CD4-positive, alpha-beta T cell treated with Interleukin-12 subunit alpha and Interleukin-12 subunit beta, for 1 hour (primary cell): Measurements from ENCODE around the gene PRLHR.
A peak's percentile ranks its signal among the peaks of the same experiment; 100 is the strongest.
"Not testable (repeated sequence)": the region's sequence is repeated elsewhere in the genome, so short reads cannot be mapped to it uniquely, and the experiment has no call there.

Source experiments
- DNase-seq: peaks from one replicate; pipeline ENCODE4 v3.0.0-alpha.2; 2020

PRLHR gene

DNA sequence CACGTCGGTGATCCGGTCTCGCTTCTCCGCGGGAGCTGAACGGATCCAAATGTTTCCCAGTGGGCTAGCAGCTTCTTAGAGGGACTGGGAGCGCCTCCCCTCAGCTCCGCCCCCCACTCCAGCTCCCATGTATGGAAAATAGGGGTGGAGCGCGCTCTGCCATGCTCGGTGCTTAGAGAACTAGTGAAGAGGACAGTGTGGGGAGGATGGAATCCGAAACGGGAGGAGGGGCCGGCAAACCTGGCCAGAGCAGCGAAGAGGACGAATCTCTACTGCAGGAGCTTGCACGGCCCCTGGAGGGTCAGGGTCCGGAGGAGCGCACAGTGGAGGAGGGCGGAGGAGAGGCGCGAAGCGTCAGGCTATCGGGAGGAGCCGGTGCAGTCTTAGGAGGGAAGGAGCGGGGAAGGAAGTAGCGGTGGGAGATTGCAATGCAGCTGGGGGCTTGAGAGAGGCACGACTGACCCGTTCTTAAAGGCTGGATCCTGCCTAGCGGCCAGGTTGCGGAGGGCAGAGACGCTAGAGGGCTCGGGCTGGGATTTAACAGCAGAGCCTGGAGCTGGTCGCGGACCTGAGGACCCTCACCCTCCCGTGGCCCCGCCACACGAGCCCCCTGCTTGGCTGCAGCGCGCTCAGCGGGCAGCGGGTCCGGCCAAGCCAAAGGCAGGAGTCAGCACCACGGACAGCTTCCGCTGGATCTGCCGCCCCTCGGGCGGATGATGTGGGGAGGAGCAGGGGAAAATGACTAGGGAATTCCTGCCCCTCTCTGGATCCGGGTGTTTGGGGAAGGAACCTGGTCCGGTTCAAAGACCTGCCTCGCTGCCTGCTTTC, at the start of gene PRLHR:
Gene PRLHR (minus strand): TSS at position 51 of the 828 bp plus-strand sequence. CDS start 404 bp downstream, outside the sequence.
- no peak for DNase-seq

- no peak for DNase-seq
Observed at GRCh38 chr10:118642228-118642627, 46.8 kb upstream of the PRLHR start.

DNA sequence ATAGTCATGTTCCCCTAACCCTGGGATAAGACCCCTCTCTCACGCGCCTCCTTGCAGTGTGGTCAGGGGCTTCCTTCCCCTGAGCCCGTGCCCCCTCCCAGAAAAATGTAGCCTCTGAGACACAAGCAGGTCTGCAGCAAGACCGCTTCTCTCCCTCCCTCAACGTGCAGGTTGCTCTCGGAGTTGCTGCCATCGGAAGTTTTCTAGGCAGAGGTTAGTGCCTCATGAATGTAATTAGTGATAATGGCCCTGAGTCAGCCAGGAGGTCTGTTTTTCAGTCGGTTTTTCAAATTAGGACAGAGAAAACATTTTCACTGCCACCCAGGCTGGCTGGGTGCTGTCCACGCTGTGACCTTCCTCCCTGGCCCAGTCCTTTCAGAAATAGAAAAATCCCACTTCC, 43.2 kb upstream of the PRLHR start:
- DNase-seq: no peak

GRCh38 chr10:118635674-118636402, 40.4 kb upstream of the PRLHR start:
- DNase-seq: no peak

GRCh38 chr10:118633786-118634185, 38.3 kb upstream of the PRLHR start:
- no peak for DNase-seq

- no peak for DNase-seq
Observed at GRCh38 chr10:118629211-118629610, 33.8 kb upstream of the PRLHR start.

GRCh38 chr10:118628397-118628796, 32.9 kb upstream of the PRLHR start:
- DNase-seq: no peak

DNA sequence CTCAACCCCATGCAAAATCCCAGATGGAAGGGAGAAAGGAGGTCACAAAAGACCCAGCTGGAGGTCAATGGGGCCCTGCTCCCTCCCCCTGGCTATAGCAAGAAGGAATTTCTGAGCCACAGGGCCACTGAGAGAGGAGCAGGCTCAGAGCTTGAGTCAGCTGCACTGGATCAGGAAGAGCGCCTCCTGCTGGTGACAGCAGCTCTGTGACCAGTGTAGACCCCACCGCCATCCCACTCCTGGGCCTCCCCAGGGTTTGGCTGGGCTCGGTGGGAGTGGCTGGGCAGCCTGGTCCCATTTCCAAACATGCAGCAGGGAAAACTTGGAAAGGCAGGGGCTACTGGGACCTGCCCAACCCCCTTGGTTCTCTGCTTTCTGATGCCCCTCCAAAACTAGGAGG, 31.5 kb upstream of the PRLHR start:
- DNase-seq: no peak

- no peak for DNase-seq
Observed at GRCh38 chr10:118625504-118625903, 30.1 kb upstream of the PRLHR start.

- no peak for DNase-seq
Observed at GRCh38 chr10:118624747-118625146, 29.3 kb upstream of the PRLHR start.

GRCh38 chr10:118621304-118621942, 26.0 kb upstream of the PRLHR start:
- peak; percentile 5 for DNase-seq

DNA sequence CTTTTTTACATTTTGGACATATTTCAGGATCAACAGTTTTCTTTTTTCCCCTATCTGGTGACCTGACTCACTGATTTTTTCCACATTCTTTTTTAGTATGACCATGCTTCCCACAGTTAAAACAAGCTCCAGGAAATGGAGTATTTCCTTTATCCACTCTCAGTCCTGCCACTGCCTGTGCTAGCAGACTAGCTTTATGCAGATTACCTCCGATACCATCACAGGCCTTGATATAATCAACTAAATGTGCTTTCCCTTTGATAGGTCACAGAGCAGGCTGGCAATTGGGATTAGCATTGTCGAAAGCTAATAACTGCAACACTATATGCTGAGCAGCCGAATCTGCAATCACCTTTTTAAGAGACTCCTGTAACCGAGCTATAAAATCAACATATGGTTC, 18.4 kb upstream of the PRLHR start:
- not testable (repeated sequence) for DNase-seq

GRCh38 chr10:118610577-118610976, 15.1 kb upstream of the PRLHR start:
- no peak for DNase-seq

DNA sequence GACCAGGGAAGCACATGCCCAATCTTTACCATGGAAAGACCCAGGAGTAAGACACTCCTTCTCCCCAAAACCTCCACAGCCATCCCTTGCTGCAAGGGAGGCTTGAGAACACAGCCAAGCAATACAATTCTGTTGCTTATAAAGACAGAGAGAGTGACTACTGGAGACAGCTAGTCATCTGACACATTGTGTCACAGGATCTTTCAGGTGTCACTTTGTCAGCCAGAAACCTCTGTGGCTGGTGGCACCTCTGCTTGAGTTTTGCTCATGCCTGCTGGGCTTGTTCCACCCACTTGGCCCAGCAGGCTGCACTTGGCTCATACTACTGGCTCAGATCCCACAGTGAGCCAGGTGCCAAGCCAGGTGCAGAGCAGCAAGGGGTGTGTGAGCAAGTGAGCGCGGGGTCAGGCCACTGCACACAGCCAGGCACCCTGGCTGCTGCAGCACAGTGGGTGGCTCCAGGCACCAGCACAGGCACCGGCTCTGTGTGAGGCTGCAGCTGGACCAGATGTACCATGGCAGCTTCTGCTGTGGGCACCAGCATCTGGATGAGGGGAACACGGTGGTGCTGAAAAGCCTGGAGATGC, 12.4 kb upstream of the PRLHR start:
- no peak for DNase-seq

- DNase-seq: no peak
Observed at GRCh38 chr10:118605694-118606093, 10.2 kb upstream of the PRLHR start.

DNA sequence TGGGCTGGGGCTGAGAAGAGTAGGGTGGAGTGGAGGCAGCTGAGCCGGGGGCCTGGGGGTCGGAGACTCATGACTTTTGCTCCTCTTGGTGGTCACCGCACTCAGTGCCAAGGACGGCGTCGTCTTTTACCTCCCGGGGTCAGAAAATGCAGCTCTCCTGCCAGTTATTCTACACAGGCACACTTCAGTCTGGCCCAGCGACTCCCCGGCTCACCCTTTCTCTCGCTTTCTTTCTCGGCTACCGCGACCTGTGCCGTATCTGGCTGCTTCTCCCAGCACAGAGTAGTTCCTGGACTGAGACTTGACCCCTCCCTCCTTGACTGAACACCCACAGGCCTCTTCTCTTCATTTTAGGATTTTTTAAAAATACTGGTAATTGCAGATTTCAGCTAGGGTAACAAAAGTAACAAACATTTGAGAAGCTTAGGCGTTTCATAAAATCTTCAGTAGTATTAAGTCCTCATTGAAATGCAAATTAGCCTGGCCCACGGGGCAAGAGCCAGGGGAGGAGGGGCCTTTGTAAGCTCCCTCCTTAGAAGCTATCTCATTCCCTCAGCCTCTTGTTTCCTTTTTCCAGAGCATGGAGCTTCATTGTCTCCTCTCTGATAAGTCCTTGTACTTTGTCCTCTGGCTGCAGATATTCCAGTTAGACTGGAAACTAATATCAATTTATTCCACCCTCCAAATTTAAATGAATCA, 1.1 kb upstream of the PRLHR start:
- no peak for DNase-seq

DNA sequence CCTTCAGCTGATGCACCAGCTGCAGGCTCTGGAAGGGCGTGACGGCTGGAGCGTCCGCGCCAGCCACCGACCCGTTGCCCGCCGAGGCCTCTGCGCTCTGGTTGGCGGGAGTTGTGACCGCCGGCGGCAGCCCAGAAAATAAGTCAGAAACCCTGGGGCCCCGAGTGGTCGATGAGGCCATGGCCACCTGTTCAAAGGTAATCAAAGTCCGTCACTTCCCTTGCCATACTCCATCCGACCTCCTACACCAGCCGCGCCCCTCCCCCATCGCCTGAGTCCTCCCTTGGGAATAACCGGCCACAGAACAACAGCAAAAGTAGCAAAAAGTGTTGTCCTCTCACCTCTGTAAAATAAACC, 406 bp downstream of the PRLHR start:
- no peak for DNase-seq

- DNase-seq: peak; percentile 36
Observed at GRCh38 chr10:118594392-118595063, 920 bp downstream of the PRLHR start.

GRCh38 chr10:118592675-118593330, 2.6 kb downstream of the PRLHR start:
- no peak for DNase-seq

- no peak for DNase-seq
Observed at GRCh38 chr10:118590334-118590733, 5.1 kb downstream of the PRLHR start.

GRCh38 chr10:118587881-118588651, 7.4 kb downstream of the PRLHR start:
- no peak for DNase-seq
